Adrenal gland (tissue), 12 donors: ENCODE results near the gene RAD51B. TPM values are rescaled to one million over a fixed set of nuclear protein-coding genes. Genes with fewer than 3 reads are reported as not detected.

Source experiments
- DNase-seq, 7 donors: peaks; one replicate each; pipeline ENCODE4 v3.0.0-alpha.2; 2019 to 2020
- H3K27ac ChIP-seq, 5 donors: fragments of 200-600 bp; sonication (generic) in 4 of 5; 1 replicate in 3 of 5; 2 replicates in 2 of 5; pipeline versions ENCODE4 v1.5.1 to v1.8.0; 2016 to 2020; ENCODE audit warnings: mild to moderate bottlenecking in 1 of 5
- H3K27me3 ChIP-seq: fragments of 200-600 bp; 2 replicates; pipeline ENCODE4 v1.8.0; 2021
- H3K36me3 ChIP-seq, 2 donors: fragments of 200-600 bp; replicated peaks in 1 of 2; 1 replicate in 1 of 2; 2 replicates in 1 of 2; pipeline versions ENCODE4 v1.5.1 to v1.8.0; 2018 to 2022
- H3K4me1 ChIP-seq, 2 donors: fragments of 200-600 bp; replicated peaks in 1 of 2; 1 replicate in 1 of 2; 2 replicates in 1 of 2; pipeline versions ENCODE4 v1.5.1 to v1.8.0; 2018 to 2021
- H3K4me3 ChIP-seq, 4 donors: fragments of 200-600 bp; sonication (generic) in 3 of 4; one replicate each; pipeline ENCODE4 v1.5.1; 2016 to 2018
- H3K9me3 ChIP-seq, 3 donors: fragments of 200-600 bp; sonication (generic) in 1 of 3; replicated peaks in 1 of 3; 1 replicate in 2 of 3; 2 replicates in 1 of 3; pipeline versions ENCODE4 v1.5.1 to v1.8.0; 2016 to 2021
- POLR2A ChIP-seq, 2 donors: fragments of 450-650 bp; IDR thresholded peaks; one replicate each; pipeline ENCODE4 v1.6.1; 2017; ENCODE audit warnings: antibody characterized with exemption in 2 of 2, mild to moderate bottlenecking in 2 of 2, moderate library complexity in 1 of 2
- WGBS, 4 donors: extraction: QIAGEN DNeasy Blood & Tissue Kit in 2 of 4; methylation state at CpG; one replicate each; pipeline versions ENCODE4 v1.1.5 to v1.1.7; 2013 to 2017; 5-methylcytosine and 5-hydroxymethylcytosine counted together
- intact Hi-C, 2 donors: fragments of 100-400 bp; cut with DNase I; formaldehyde crosslinking; loops; one replicate each; pipeline versions ENCODE4 v1.14.1 to v1.15.0; 2022 to 2023
- polyA plus RNA-seq, 3 donors: library from polyadenylated mRNA; stranded (reverse); fragments of 200-250 nt in 2 of 3; fragments of 350-450 nt in 1 of 3; fragmentation: Illumina TruSeq in 1 of 3; extraction: RNeasy Lipid Tissue Mini Kit (QIAGEN cat#74804) in 1 of 3; gene quantifications; one replicate each; pipeline ENCODE4 v1.2.3, GENCODE V29; 2013 to 2014
- total RNA-seq, 9 donors: library from RNA; depleted of rRNA in 4 of 9; stranded (reverse); fragments of >200 nt in 4 of 9; fragments of 120-200 nt in 1 of 9; fragmentation: NEBNext Ultra II Directional in 1 of 9; extraction: Animal tissue kit (Norgen Biotek cat#: 25700) in 1 of 9; gene quantifications; one replicate each; pipeline versions ENCODE4 v1.1.0 to v1.2.4, GENCODE V29; 2013 to 2023
- TF ChIP-seq, protein P1 (sequence below), 6 experiments: fragments of 450-650 bp in 4 of 6; fragments of 200-600 bp in 2 of 6; sonication (generic) in 1 of 6; IDR thresholded peaks; 1 replicate in 5 of 6; 2 replicates in 1 of 6; pipeline versions ENCODE4 v1.5.1 to v1.8.0; 2016 to 2021; ENCODE audit warnings: antibody characterized with exemption in 6 of 6, mild to moderate bottlenecking in 2 of 6, moderate library complexity in 1 of 6
- donor health status: healthy with polysubstance abuse.
- donor health status: Bipolar disorder and iron deficiency.
- donor health status: DM: yes; HTN: yes; CAD: no.
- donor health status: DM: no; HTN: no; CAD: no.
- donor health status: DM: no; HTN: no; CAD: no.
- donor health status: DM: yes; HTN: yes; CAD: no.

RAD51B gene
- total and polyA plus RNA-seq, 12 donors = 2.3 to 24.6 (median 12.4) TPM

DNA sequence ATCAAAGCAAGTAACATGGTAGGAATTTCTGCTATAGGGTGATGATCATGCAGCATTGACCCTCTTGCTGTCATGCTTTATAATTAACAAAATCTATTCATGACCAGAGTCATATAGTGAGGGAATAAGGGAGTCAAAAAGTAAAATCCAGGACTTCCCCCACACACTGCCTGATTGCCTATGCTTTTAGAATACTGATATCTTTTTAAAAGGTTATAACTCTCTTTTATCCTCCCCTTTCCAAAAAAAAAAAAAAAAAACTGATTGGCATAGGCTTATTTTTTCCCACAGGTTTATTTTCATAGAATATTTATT is 921.9 kb downstream of the RAD51B start:
- no peak for TF ChIP-seq POLR2A (IDR thresholded peaks at IDR 0.05)
- TF ChIP-seq, protein P1, sequence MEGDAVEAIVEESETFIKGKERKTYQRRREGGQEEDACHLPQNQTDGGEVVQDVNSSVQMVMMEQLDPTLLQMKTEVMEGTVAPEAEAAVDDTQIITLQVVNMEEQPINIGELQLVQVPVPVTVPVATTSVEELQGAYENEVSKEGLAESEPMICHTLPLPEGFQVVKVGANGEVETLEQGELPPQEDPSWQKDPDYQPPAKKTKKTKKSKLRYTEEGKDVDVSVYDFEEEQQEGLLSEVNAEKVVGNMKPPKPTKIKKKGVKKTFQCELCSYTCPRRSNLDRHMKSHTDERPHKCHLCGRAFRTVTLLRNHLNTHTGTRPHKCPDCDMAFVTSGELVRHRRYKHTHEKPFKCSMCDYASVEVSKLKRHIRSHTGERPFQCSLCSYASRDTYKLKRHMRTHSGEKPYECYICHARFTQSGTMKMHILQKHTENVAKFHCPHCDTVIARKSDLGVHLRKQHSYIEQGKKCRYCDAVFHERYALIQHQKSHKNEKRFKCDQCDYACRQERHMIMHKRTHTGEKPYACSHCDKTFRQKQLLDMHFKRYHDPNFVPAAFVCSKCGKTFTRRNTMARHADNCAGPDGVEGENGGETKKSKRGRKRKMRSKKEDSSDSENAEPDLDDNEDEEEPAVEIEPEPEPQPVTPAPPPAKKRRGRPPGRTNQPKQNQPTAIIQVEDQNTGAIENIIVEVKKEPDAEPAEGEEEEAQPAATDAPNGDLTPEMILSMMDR (IDR thresholded peaks at IDR 0.05) = no peak
- Histone ChIP-seq H3K4me1 (no peaks in the 10 kb centered on the region), H3K27ac (no peak overlapping the region), H3K9me3 (no peaks in the 10 kb centered on the region), H3K4me3 (no peak overlapping the region), H3K27me3 (no peaks in the 10 kb centered on the region), H3K36me3 (no peaks in the 10 kb centered on the region)
- DNase-seq = no peak
- intact Hi-C loops = no loop called here

DNA sequence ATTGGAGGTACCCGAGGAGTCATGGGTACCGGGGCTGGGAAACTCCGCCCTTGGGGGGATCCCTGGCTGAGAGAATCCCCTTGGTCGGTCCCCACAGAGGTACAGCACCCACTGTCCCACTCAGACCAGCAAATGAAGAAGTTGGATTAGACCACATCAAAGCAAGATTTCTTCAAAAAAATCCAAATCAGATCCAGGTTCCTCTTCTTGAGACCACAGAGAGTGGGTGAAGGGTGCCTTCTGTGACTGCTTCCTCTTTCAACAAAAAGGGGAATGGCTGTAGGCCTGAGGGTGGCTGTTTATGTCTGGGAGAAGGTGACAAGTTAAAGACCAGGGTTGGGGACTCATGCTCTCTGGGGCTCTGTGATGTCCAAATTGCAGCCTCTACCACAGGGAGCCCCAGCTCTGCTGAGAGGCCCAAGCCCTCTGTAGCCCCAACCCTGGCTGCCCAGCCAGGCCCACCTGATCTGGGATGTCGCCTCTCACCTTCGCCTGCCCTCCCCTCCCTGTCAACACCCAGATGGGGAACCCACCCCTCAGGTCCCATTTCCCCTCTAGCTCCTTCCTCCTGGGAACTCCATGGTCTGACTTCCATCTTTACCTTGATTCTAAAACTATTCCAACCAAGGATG is 922.4 kb downstream of the RAD51B start:
- H3K27me3 ChIP-seq = no peaks in the 10 kb centered on the region
- DNase-seq = peak in 3 of 7 donors; percentile 15 to 33 (median 31)
- WGBS, 4 donors = 77 to 91% (median 82%) methylated on average over 6 of the region's 6 CpGs
- intact Hi-C loops = no loop called here
- no peaks in the 10 kb centered on the region for H3K9me3 ChIP-seq
- no peak overlapping the region for H3K27ac ChIP-seq
- H3K36me3 ChIP-seq = no peaks in the 10 kb centered on the region
- no peak overlapping the region for H3K4me3 ChIP-seq
- no peaks in the 10 kb centered on the region for H3K4me1 ChIP-seq
- TF ChIP-seq POLR2A (IDR thresholded peaks at IDR 0.05) = no peak
- TF ChIP-seq, protein P1 (IDR thresholded peaks at IDR 0.05) = no peak

DNA sequence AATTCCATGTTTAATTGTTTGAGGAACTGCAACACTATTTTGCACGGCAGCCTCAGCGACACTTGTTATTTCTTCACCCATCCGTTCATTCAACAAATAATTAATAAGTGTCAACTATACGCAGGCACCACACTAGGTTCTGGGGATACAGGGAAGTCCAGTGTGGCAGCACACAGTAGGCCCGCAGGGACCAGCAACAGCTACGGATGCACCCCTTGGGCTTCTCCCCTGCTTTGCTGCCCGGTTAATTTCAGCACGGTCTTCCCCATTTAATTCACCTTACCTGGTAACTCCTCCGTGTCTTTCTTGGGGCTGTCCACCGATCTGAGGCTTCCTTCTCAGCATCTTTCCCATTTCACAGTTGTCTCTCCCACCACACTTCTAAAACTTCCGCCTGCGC is 925.0 kb downstream of the RAD51B start:
- Histone ChIP-seq H3K9me3 (no peaks in the 10 kb centered on the region), H3K4me3 (no peak overlapping the region), H3K27ac (no peak overlapping the region), H3K4me1 (no peaks in the 10 kb centered on the region), H3K36me3 (no peaks in the 10 kb centered on the region), H3K27me3 (no peaks in the 10 kb centered on the region)
- WGBS, 4 donors = 83 to 90% (median 85%) methylated on average over 12 of the region's 12 CpGs
- no peak for DNase-seq
- intact Hi-C loops = no loop called here
- TF ChIP-seq, protein P1 (IDR thresholded peaks at IDR 0.05) = no peak
- no peak for TF ChIP-seq POLR2A (IDR thresholded peaks at IDR 0.05)

DNA sequence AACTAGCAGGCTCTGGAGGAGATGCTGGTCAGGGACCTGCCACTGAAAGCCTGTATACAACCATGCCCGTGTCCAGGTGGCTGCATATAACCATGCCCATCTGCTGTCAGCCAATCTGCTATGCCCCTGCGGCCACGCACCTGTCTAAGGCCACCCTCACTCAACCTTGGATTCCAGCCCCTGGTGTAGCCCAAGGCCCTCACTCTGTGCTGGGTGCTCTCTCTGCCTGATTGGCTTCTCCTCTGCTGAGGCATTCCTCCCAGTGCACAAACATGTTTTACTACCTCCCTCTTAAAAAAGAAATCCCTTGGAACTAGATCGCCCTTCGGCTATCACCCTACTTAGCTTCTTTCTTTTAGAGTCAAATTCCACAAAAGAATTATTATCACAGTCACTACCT is 927.8 kb downstream of the RAD51B start:
- no peaks in the 10 kb centered on the region for H3K27me3 ChIP-seq
- H3K4me1 ChIP-seq = no peaks in the 10 kb centered on the region
- WGBS, 4 donors = 91 to 98% (median 94%) methylated on average over 5 of the region's 5 CpGs
- TF ChIP-seq, protein P1 (IDR thresholded peaks at IDR 0.05) = no peak
- TF ChIP-seq POLR2A (IDR thresholded peaks at IDR 0.05) = no peak
- DNase-seq = no peak
- H3K27ac ChIP-seq = no peak overlapping the region
- no peak overlapping the region for H3K4me3 ChIP-seq
- no peaks in the 10 kb centered on the region for H3K36me3 ChIP-seq
- intact Hi-C loops = no loop called here
- no peaks in the 10 kb centered on the region for H3K9me3 ChIP-seq
